ENCODE results near the gene KRT10. TPM values are rescaled to one million over a fixed set of nuclear protein-coding genes. Genes with fewer than 3 reads are reported as not detected.

KRT10 gene
- total RNA-seq, 1 donor from 2014 or later = 27.1 TPM

- no peak for DNase-seq
- Mint-ChIP-seq H3K4me3 (ENCODE audit: unreplicated experiment) (no peak overlapping the region), H3K4me1 (ENCODE audit: low read depth, unreplicated experiment) (no peaks in the 10 kb centered on the region), H3K36me3 (ENCODE audit: unreplicated experiment) (no peaks in the 10 kb centered on the region), H3K9me3 (ENCODE audit: unreplicated experiment) (no peaks in the 10 kb centered on the region), H3K27me3 (ENCODE audit: unreplicated experiment) (peaks cover 4% of the 10 kb centered on the region), H3K27ac (ENCODE audit: unreplicated experiment) (no peak overlapping the region)
- TF ChIP-seq CTCF (IDR thresholded peaks at IDR 0.05; ENCODE audit: partially characterized antibody, unreplicated experiment) = no peak
Measured at GRCh38 chr17:40827746-40828453, 5.5 kb upstream of the KRT10 start.

- TF ChIP-seq CTCF (IDR thresholded peaks at IDR 0.05; ENCODE audit: partially characterized antibody, unreplicated experiment) = no peak
- H3K27me3 Mint-ChIP-seq (ENCODE audit: unreplicated experiment) = peaks cover 4% of the 10 kb centered on the region
Measured at GRCh38 chr17:40825599-40825998, 3.2 kb upstream of the KRT10 start.

GRCh38 chr17:40824015-40824832 is 1.8 kb upstream of the KRT10 start:
- Mint-ChIP-seq H3K36me3 (ENCODE audit: unreplicated experiment) (no peaks in the 10 kb centered on the region), H3K9me3 (ENCODE audit: unreplicated experiment) (no peaks in the 10 kb centered on the region), H3K4me1 (ENCODE audit: low read depth, unreplicated experiment) (no peaks in the 10 kb centered on the region), H3K27me3 (ENCODE audit: unreplicated experiment) (peaks cover 4% of the 10 kb centered on the region), H3K27ac (ENCODE audit: unreplicated experiment) (no peak overlapping the region), H3K4me3 (ENCODE audit: unreplicated experiment) (no peak overlapping the region)
- no peak for TF ChIP-seq CTCF (IDR thresholded peaks at IDR 0.05; ENCODE audit: partially characterized antibody, unreplicated experiment)
- DNase-seq = no peak

More at GRCh38 chr17:40825599-40825998, 3.2 kb upstream of the KRT10 start:
- H3K36me3 Mint-ChIP-seq (ENCODE audit: unreplicated experiment) = no peaks in the 10 kb centered on the region
- no peak overlapping the region for H3K27ac Mint-ChIP-seq (ENCODE audit: unreplicated experiment)
- no peak for DNase-seq
- no peaks in the 10 kb centered on the region for H3K4me1 Mint-ChIP-seq (ENCODE audit: low read depth, unreplicated experiment)
- H3K9me3 Mint-ChIP-seq (ENCODE audit: unreplicated experiment) = no peaks in the 10 kb centered on the region
- H3K4me3 Mint-ChIP-seq (ENCODE audit: unreplicated experiment) = no peak overlapping the region

DNA sequence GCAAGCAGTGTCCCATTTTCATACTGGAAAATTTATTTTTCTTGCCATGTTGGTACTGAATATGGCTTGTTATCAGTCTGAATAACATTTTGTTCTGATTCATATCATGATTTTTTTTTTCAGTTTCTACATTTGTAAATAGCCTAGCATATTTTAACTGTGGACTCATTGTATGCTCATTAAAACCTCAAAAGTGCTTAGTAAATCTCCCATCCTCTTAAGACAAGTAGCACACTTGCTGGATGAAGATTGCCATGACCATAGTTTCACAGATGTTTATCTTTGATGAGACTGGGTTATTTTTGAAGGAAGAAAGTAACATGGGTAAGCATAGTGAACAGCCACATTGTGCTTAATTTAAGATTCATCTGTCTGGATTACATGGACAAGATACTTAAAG is 878 bp downstream of the KRT10 start:
- no peak for DNase-seq
- no peaks in the 10 kb centered on the region for H3K27me3 Mint-ChIP-seq (ENCODE audit: unreplicated experiment)
- no peak for TF ChIP-seq CTCF (IDR thresholded peaks at IDR 0.05; ENCODE audit: partially characterized antibody, unreplicated experiment)
- H3K27ac Mint-ChIP-seq (ENCODE audit: unreplicated experiment) = no peak overlapping the region
- peaks cover 2% of the 10 kb centered on the region for H3K4me1 Mint-ChIP-seq (ENCODE audit: low read depth, unreplicated experiment)
- no peaks in the 10 kb centered on the region for H3K36me3 Mint-ChIP-seq (ENCODE audit: unreplicated experiment)
- H3K4me3 Mint-ChIP-seq (ENCODE audit: unreplicated experiment) = no peak overlapping the region
- no peaks in the 10 kb centered on the region for H3K9me3 Mint-ChIP-seq (ENCODE audit: unreplicated experiment)
